GM12801 (cell line): ENCODE measurements around the gene SH3RF3.

ENCODE experiments used
- TF ChIP-seq, protein P1 (sequence below): IDR thresholded peaks from one replicate; pipeline ENCODE4 v1.5.1; 2011; ENCODE audit warnings: control low read depth; ENCODE audit not compliant: insufficient read length; ENCODE audit errors: extremely low read depth

Gene SH3RF3

DNA sequence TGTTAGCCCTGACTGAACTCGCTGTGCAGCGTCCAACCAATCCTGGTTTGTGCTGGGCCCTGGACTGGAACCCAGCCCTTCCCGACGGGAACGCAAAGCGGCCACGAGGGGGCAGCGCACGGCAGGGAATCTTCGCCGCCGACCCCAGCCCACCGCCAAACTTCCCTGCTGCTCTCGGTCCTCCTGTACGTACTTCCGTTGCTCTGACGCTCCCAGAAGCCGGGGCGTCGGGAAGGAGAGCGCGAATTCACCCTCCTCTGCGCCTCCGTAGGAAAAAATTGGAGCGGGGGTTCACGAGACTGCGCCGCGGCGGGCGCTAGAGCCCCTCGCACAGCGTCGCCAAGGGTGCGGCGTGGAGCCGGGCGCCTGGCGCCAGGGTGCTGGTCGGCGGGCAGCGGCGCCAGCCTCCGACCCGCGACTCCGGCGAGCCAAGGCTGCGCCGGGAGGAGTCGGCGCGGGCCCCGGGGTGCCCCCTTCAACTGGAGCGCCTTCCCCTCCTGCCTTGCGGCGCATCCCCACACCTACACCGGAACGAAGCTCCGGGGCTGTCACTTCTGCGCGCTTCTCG lies 873 bp upstream of the SH3RF3 start:
- TF ChIP-seq, protein P1, sequence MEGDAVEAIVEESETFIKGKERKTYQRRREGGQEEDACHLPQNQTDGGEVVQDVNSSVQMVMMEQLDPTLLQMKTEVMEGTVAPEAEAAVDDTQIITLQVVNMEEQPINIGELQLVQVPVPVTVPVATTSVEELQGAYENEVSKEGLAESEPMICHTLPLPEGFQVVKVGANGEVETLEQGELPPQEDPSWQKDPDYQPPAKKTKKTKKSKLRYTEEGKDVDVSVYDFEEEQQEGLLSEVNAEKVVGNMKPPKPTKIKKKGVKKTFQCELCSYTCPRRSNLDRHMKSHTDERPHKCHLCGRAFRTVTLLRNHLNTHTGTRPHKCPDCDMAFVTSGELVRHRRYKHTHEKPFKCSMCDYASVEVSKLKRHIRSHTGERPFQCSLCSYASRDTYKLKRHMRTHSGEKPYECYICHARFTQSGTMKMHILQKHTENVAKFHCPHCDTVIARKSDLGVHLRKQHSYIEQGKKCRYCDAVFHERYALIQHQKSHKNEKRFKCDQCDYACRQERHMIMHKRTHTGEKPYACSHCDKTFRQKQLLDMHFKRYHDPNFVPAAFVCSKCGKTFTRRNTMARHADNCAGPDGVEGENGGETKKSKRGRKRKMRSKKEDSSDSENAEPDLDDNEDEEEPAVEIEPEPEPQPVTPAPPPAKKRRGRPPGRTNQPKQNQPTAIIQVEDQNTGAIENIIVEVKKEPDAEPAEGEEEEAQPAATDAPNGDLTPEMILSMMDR: no peak

DNA sequence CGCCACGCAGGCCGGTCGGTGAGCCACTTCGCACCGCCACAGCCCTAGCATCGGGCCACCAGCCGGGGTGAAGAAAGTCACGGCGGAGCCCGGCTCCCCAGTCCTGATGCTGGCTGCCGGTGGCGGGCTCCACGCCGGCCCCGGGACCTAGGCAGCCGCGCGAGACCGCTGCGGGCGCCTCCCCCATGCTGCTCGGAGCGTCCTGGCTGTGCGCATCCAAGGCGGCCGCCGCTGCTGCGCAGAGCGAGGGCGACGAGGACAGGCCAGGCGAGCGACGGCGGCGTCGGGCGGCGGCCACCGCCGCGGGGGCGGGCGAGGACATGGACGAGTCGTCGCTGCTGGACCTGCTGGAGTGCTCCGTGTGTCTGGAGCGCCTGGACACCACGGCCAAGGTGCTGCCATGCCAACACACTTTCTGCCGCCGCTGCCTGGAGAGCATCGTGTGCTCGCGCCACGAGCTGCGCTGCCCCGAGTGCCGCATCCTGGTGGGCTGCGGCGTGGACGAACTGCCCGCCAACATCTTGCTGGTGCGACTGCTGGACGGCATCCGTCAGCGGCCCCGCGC lies 433 bp downstream of the SH3RF3 start:
- TF ChIP-seq, protein P1: no peak

DNA sequence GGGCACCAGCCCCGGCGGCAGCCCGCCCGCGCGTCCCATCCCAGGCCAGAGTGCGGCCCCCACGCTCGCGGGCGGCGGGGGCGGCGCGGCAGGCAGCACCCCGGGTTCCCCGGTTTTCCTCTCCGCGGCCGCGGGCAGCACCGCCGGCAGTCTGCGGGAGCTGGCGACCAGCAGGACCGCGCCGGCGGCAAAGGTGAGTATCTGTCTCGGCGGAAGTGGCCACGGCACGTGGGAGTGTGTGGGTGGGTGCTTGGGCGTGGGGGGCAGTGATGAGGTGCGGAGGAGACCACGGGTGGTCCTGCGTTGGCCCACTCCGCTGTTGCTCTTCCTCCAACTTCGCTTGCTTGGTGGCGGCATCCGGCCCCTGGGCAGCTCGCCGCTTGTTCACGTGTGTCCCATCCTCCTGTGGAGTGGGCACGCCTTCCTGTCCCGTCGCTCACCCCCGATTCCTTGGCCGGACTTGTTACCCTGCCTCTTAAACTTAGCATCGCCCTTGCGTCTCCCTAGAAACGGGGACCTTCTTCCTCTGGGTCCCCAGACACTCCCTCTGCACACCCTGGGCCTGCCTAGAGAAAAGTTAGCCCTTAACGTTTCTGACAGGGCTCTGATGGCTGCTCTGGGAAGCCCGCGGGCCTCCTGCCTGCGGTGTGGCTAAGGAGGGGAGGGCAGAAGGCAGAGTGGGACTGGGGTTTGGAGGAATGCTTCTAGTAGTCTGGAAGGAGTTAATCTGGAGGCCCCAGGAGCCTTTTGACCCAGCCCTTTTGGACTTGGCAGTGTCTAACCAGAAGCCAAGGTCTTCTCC lies 1.1 kb downstream of the SH3RF3 start:
- TF ChIP-seq, protein P1: no peak

DNA sequence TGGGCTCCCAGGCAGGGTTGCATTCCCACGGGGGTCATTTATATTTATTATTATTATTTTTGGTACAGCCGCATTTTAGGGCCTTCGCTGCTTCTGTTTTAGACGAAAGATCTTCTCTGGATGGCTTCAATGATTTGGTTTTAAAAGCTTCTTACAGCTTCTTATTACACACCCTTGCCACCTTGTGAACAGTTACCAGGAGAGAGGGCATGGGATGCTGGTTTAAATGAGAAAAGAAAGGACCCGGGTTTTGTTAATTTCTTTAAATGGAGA lies 1.7 kb downstream of the SH3RF3 start:
- TF ChIP-seq, protein P1: no peak

DNA sequence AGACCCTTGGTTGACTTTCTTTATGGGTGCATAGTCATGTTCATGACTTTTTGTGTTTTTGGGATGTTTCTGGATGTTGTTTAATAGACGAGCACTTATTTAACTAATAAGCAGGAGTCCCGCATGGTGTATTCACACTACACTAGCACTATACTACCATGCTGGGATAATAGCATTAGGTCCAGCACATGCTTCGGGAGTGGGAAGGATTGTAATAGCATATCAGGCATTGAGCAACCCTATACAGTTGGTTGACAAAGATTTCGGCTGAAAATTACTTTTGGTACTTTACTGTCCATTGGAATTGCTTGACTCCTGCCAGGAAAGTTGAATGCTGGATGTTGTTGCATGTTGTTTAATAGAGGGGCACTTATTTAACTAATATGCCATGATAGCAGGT lies 2.8 kb downstream of the SH3RF3 start:
- TF ChIP-seq, protein P1: no peak

DNA sequence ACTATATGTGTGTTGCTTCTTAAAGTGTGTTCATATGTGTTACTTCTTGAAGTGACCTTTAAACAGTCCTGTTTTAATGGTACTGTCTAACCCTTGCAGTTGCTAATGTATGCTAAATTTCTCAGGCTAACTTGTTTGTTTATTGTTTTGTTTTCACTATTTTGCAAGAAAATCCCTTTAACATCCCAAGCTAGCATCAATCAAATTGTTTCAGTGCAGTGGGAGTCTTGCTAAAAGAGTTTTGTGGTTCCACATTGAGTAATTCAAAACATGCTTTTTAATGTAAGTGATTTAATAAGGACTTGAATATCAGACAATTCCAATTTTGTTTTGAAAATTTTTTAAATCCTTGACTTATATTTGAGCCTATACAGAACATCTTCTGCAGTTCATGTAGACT lies 3.6 kb downstream of the SH3RF3 start:
- TF ChIP-seq, protein P1: no peak

DNA sequence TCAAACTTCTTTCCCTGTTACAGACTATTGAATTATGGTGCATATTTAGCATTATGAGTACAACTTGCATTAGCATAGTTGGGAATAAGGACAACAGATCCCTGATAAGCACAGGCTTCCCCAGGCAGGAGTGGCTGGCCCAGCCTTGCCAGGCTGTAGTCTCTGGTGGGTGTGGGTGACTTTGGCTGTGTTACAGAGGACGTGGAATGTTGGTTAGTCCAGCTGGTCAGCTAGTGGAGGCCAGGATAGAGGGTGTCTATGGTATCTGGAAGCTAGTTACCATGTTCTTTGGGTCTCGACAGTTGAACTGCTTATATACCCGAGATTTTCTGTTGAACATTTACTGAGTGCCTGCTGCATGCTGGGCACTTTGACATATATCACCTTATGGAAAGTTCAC lies 4.7 kb downstream of the SH3RF3 start:
- TF ChIP-seq, protein P1: no peak
